Transverse colon (tissue), 4 donors: ENCODE results near the gene PTPRD. TPM values are rescaled to one million over a fixed set of nuclear protein-coding genes. Genes with fewer than 3 reads are reported as not detected.

Experiments
- DNase-seq: peaks from one replicate; pipeline ENCODE4 v3.0.0-alpha.2; 2019
- H3K27ac ChIP-seq, 4 donors: fragments of 200-600 bp; sonication (generic); 2 replicates each; pipeline ENCODE4 v1.5.1; 2016 to 2018; ENCODE audit warnings: inconsistent platforms in 4 of 4
- H3K27me3 ChIP-seq: fragments of 200-600 bp; sonication (generic); 2 replicates; pipeline ENCODE4 v1.5.1; 2017; ENCODE audit warnings: inconsistent platforms
- H3K36me3 ChIP-seq, 4 donors: fragments of 200-600 bp; sonication (generic); 2 replicates each; pipeline ENCODE4 v1.5.1; 2017 to 2019; ENCODE audit warnings: inconsistent platforms in 4 of 4
- H3K4me1 ChIP-seq, 4 donors: fragments of 200-600 bp; sonication (generic); 2 replicates each; pipeline ENCODE4 v1.5.1; 2017 to 2020; ENCODE audit warnings: inconsistent platforms in 4 of 4
- H3K4me3 ChIP-seq, 4 donors: fragments of 200-600 bp; sonication (generic); 1 replicate in 1 of 4; 2 replicates in 3 of 4; pipeline versions ENCODE4 v1.5.1 to v1.6.1; 2017 to 2019; ENCODE audit warnings: inconsistent platforms in 4 of 4
- H3K9me3 ChIP-seq, 2 donors: fragments of 200-600 bp; sonication (generic); 2 replicates each; pipeline ENCODE4 v1.5.1; 2017 to 2019; ENCODE audit warnings: inconsistent platforms in 2 of 2
- CTCF ChIP-seq, 5 experiments: fragments of 200-600 bp in 3 of 5; fragments of 450-650 bp in 2 of 5; sonication (generic) in 3 of 5; IDR thresholded peaks; 1 replicate in 2 of 5; 2 replicates in 3 of 5; pipeline ENCODE4 v1.5.1; 2016 to 2017; ENCODE audit warnings: antibody characterized with exemption in 5 of 5, inconsistent platforms in 3 of 5, mild to moderate bottlenecking in 2 of 5, moderate library complexity in 1 of 5
- EP300 ChIP-seq: sonication (generic); formaldehyde crosslinking; IDR thresholded peaks from one replicate; pipeline ENCODE4 v1.6.1; 2017; ENCODE audit warnings: antibody characterized with exemption, low read depth
- POLR2A ChIP-seq: fragments of 450-650 bp; IDR thresholded peaks from one replicate; pipeline ENCODE4 v1.6.1; 2016; ENCODE audit warnings: antibody characterized with exemption, mild to moderate bottlenecking, moderate library complexity
- POLR2AphosphoS5 ChIP-seq, 3 donors: sonication (generic); formaldehyde crosslinking; IDR thresholded peaks; one replicate each; pipeline ENCODE4 v1.6.1; 2016; ENCODE audit warnings: antibody characterized with exemption in 3 of 3
- WGBS, 2 donors: methylation state at CpG; one replicate each; pipeline ENCODE4 v1.1.5; 2018; ENCODE audit warnings: low coverage in 1 of 2; 5-methylcytosine and 5-hydroxymethylcytosine counted together
- in situ Hi-C, 4 donors: fragments of 200-750 bp; cut with MboI; loops; one replicate each; pipeline versions ENCODE4 v1.15.0 to v1.15.1; 2017; ENCODE audit warnings: low sequenced_read_pairs in 3 of 4, low pct_ligation_motif_present in 1 of 4, low pct_unique_long_range_greater_than_20kb in 1 of 4
- intact Hi-C: fragments of 100-400 bp; cut with DNase I; formaldehyde crosslinking; loops from one replicate; pipeline ENCODE4 v1.15.1; 2023; ENCODE audit warnings: low total_unique reads
- total RNA-seq, 4 donors: library from RNA; depleted of rRNA; stranded (reverse); fragments of >200 nt; gene quantifications; one replicate each; pipeline ENCODE4 v1.1.0, GENCODE V29; 2016

PTPRD gene
- total RNA-seq, 4 donors from 2014 or later: 43.0 to 115 (median 79.1) TPM

GRCh38 chr9:9747787-9748186, 865.0 kb downstream of the PTPRD start:
- intact Hi-C loops (no loop called here), in situ Hi-C loops (no loop called here)
- Histone ChIP-seq H3K36me3 (no peaks in the 10 kb centered on the region), H3K27ac (no peak overlapping the region), H3K4me1 (peaks cover 0 to 7% (median 3%) of the 10 kb centered on the region in 4 donors), H3K9me3 (no peaks in the 10 kb centered on the region), H3K27me3 (no peaks in the 10 kb centered on the region), H3K4me3 (no peak overlapping the region)
- 77 to 87% methylated on average over 3 to 4 of the region's 4 CpGs for WGBS, 2 donors
- TF ChIP-seq EP300 (no peak), CTCF (IDR thresholded peaks at IDR 0.05) (no peak), POLR2A (no peak), POLR2AphosphoS5 (IDR thresholded peaks at IDR 0.05) (no peak)
- DNase-seq: no peak

GRCh38 chr9:9746826-9747225, 866.0 kb downstream of the PTPRD start:
- H3K9me3 ChIP-seq: no peaks in the 10 kb centered on the region
- in situ Hi-C loops (no loop called here), intact Hi-C loops (no loop called here)
- no peak overlapping the region for H3K27ac ChIP-seq
- no peaks in the 10 kb centered on the region for H3K27me3 ChIP-seq
- no peak for DNase-seq
- TF ChIP-seq EP300: no peak
- TF ChIP-seq POLR2A: no peak
- TF ChIP-seq POLR2AphosphoS5 (IDR thresholded peaks at IDR 0.05): no peak
- TF ChIP-seq CTCF (IDR thresholded peaks at IDR 0.05): no peak
- 10 to 23% methylated on average over 1 of the region's 1 CpG for WGBS, 2 donors
- no peak overlapping the region for H3K4me3 ChIP-seq
- no peaks in the 10 kb centered on the region for H3K4me1 ChIP-seq
- H3K36me3 ChIP-seq: no peaks in the 10 kb centered on the region

- no peak for DNase-seq
- Histone ChIP-seq H3K27ac (no peak overlapping the region), H3K27me3 (no peaks in the 10 kb centered on the region), H3K4me1 (no peaks in the 10 kb centered on the region), H3K4me3 (no peak overlapping the region), H3K36me3 (no peaks in the 10 kb centered on the region), H3K9me3 (no peaks in the 10 kb centered on the region)
- in situ Hi-C loops (no loop called here), intact Hi-C loops (no loop called here)
- no peak for TF ChIP-seq EP300
- TF ChIP-seq CTCF (IDR thresholded peaks at IDR 0.05): no peak
- no peak for TF ChIP-seq POLR2AphosphoS5 (IDR thresholded peaks at IDR 0.05)
- TF ChIP-seq POLR2A: no peak
- WGBS, 2 donors: 66 to 81% methylated on average over 7 of the region's 7 CpGs
Measured at GRCh38 chr9:9743822-9744221, 869.0 kb downstream of the PTPRD start.

- Histone ChIP-seq H3K27me3 (no peaks in the 10 kb centered on the region), H3K4me3 (no peak overlapping the region), H3K9me3 (no peaks in the 10 kb centered on the region), H3K27ac (no peak overlapping the region), H3K4me1 (no peaks in the 10 kb centered on the region), H3K36me3 (no peaks in the 10 kb centered on the region)
- in situ Hi-C loops: no loop called here
- DNase-seq: no peak
- WGBS, 2 donors: 46 to 71% methylated on average over 3 of the region's 3 CpGs
- intact Hi-C loops: loop anchor here (5.0 kb wide), 1 partner anchor 1253 kb away; no protein-coding TSS in a partner anchor
- TF ChIP-seq POLR2AphosphoS5 (IDR thresholded peaks at IDR 0.05) (no peak), CTCF (IDR thresholded peaks at IDR 0.05) (no peak), EP300 (no peak), POLR2A (no peak)
Measured at GRCh38 chr9:9730174-9730573, 882.6 kb downstream of the PTPRD start.
